ENCODE measurements around the gene ROR2.
A peak's percentile ranks its signal among the peaks of the same experiment; 100 is the strongest.

GRCh38 chr9:91760906-91761305, 189.1 kb downstream of the ROR2 start:
- TF ChIP-seq, protein P1, sequence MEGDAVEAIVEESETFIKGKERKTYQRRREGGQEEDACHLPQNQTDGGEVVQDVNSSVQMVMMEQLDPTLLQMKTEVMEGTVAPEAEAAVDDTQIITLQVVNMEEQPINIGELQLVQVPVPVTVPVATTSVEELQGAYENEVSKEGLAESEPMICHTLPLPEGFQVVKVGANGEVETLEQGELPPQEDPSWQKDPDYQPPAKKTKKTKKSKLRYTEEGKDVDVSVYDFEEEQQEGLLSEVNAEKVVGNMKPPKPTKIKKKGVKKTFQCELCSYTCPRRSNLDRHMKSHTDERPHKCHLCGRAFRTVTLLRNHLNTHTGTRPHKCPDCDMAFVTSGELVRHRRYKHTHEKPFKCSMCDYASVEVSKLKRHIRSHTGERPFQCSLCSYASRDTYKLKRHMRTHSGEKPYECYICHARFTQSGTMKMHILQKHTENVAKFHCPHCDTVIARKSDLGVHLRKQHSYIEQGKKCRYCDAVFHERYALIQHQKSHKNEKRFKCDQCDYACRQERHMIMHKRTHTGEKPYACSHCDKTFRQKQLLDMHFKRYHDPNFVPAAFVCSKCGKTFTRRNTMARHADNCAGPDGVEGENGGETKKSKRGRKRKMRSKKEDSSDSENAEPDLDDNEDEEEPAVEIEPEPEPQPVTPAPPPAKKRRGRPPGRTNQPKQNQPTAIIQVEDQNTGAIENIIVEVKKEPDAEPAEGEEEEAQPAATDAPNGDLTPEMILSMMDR (IDR thresholded peaks at IDR 0.05) = peak in 1 of 6 experiments; percentile 18
- no peak for TF ChIP-seq POLR2A (IDR thresholded peaks at IDR 0.05)

Data from Peyer's patch (tissue), 4 donors.